K562 (cell line): Measurements from ENCODE around the gene GRHPR. TPM values are rescaled to one million over a fixed set of nuclear protein-coding genes. Genes with fewer than 3 reads are reported as not detected.

Experiments used
- ATF7 ChIP-seq: fragments of 450-650 bp; IDR thresholded peaks from 2 replicates; pipeline ENCODE4 v1.7.1; 2014; ENCODE audit warnings: mild to moderate bottlenecking, moderate library complexity
- BCOR ChIP-seq: fragments of 450-650 bp; IDR thresholded peaks from 2 replicates; pipeline ENCODE4 v1.6.1; 2016
- GATA2 ChIP-seq: sonication (generic); formaldehyde crosslinking; IDR thresholded peaks from 2 replicates; pipeline ENCODE4 v1.4.0; 2020; ENCODE audit warnings: mild to moderate bottlenecking, missing genetic modification reagents
- HOXB6 ChIP-seq: fragments of 250-450 bp; sonication (Bioruptor Pico); IDR thresholded peaks from 2 replicates; pipeline ENCODE4 v1.5.1; 2022; ENCODE audit warnings: mild to moderate bottlenecking, borderline replicate concordance
- L3MBTL2 ChIP-seq: fragments of 450-650 bp; IDR thresholded peaks from 2 replicates; pipeline ENCODE4 v1.6.1; 2016; ENCODE audit warnings: mild to moderate bottlenecking, moderate library complexity
- NFE2 ChIP-seq: IDR thresholded peaks from 2 replicates; pipeline ENCODE4 v1.6.1; 2014; ENCODE audit warnings: antibody characterized with exemption, low read depth
- SMARCB1 ChIP-seq: IDR thresholded peaks from 2 replicates; pipeline ENCODE4 v1.6.1; 2011; ENCODE audit warnings: improper control_type of control experiment, low read depth; ENCODE audit not compliant: insufficient read length
- TAF9B ChIP-seq: fragments of 450-650 bp; IDR thresholded peaks from 2 replicates; pipeline ENCODE4 v1.6.1; 2018; ENCODE audit warnings: mild to moderate bottlenecking; ENCODE audit not compliant: partially characterized antibody
- polyA plus RNA-seq, 8 experiments: library from polyadenylated mRNA; depleted of rRNA in 4 of 8; stranded (reverse) in 5 of 8; unstranded in 3 of 8; fragments of >200 nt; fragmentation: Nextera tagmentation in 2 of 8; fragmentation: Illumina TruSeq in 1 of 8; extraction: Ambion mirVana in 2 of 8; extraction: Trizol in 1 of 8; gene quantifications; 2 replicates each; pipeline versions ENCODE4 v1.2.1 to v1.2.3, GENCODE V29; 2011 to 2014; ENCODE audit warnings: inconsistent platforms in 1 of 8, missing spikeins in 1 of 8
- total RNA-seq, 7 experiments: library from RNA; depleted of rRNA in 6 of 7; stranded (reverse); fragments of >200 nt in 6 of 7; fragmentation: Illumina TruSeq in 2 of 7; extraction: Trizol in 2 of 7; gene quantifications; 2 replicates each; pipeline versions ENCODE4 v1.2.1 to v1.2.3, GENCODE V29; 2011 to 2021; ENCODE audit warnings: low replicate concordance in 1 of 7
- TF ChIP-seq, protein P1 (sequence below), 2 experiments: fragments of 450-650 bp in 1 of 2; sonication (generic) in 1 of 2; formaldehyde crosslinking; conservative IDR thresholded peaks; 2 replicates each; pipeline versions ENCODE4 v1.4.0 to v1.8.1; 2020 to 2022; ENCODE audit warnings: mild to moderate bottlenecking in 1 of 2, missing genetic modification reagents in 1 of 2
- TF ChIP-seq, protein P2 (sequence below): sonication (generic); formaldehyde crosslinking; IDR thresholded peaks from 2 replicates; pipeline ENCODE4 v1.8.1; 2023; ENCODE audit warnings: mild to moderate bottlenecking, missing genetic modification reagents, moderate library complexity
- TF ChIP-seq, protein P3 (sequence below): fragments of 250-450 bp; sonication (Bioruptor Pico); IDR thresholded peaks from 2 replicates; pipeline ENCODE4 v1.6.1; 2021; ENCODE audit warnings: mild to moderate bottlenecking
- TF ChIP-seq, protein P4 (sequence below), 2 experiments: fragments of 150-350 bp in 1 of 2; IDR thresholded peaks; 2 replicates each; pipeline ENCODE4 v1.6.1; 2012 to 2016; ENCODE audit warnings: low read depth in 2 of 2, low read length in 2 of 2, mild to moderate bottlenecking in 1 of 2, moderate library complexity in 1 of 2

Gene GRHPR
- total and polyA plus RNA-seq, 9 of the 15 experiments (the other 6 are each of a cell fraction or from before 2014, with no cell fraction given) = 38.9 to 144 (median 120) TPM

DNA sequence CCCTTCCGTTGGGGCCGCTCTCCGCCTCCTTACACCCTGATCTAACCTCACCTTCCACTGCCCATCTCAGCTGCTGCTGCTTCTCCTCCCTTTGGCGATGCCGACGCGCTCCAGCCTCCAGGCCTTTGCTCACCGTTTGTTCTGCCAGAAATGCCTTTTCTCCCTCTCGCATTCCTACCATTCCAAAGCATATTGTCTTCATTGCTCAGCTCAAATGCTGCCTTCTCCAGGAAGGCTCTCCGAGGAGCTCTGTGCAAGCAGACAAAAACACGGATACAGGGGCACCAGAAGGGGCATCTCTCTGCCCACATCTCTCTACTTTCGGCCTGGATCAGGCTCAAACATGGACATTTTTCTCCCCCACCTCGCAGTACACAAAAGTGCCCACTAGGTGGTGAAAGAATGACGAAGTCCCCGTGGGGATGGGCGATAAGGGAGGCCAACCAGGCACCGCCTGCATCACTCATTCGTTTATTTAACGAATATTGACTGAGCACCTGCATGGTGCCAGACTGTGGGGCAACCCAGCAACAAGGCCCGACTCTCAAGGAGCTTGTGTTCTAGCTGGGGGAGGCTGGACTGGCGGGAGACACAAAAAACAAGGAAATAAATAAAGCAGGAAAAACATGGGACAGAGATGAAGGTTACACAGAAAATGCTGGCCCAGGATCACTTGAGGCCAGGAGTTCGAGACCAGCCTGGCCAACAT lies 7.3 kb upstream of the GRHPR start (continued):
- TF ChIP-seq HOXB6 (CRISPR knock-in tag) = no peak
- peak; percentile 70 for TF ChIP-seq ATF7
- no peak for TF ChIP-seq SMARCB1
- TF ChIP-seq, protein P1, sequence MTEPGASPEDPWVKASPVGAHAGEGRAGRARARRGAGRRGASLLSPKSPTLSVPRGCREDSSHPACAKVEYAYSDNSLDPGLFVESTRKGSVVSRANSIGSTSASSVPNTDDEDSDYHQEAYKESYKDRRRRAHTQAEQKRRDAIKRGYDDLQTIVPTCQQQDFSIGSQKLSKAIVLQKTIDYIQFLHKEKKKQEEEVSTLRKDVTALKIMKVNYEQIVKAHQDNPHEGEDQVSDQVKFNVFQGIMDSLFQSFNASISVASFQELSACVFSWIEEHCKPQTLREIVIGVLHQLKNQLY (CRISPR knock-in tag; conservative IDR thresholded peaks at IDR 0.05) = no peak
- no peak for TF ChIP-seq TAF9B
- TF ChIP-seq, protein P2, sequence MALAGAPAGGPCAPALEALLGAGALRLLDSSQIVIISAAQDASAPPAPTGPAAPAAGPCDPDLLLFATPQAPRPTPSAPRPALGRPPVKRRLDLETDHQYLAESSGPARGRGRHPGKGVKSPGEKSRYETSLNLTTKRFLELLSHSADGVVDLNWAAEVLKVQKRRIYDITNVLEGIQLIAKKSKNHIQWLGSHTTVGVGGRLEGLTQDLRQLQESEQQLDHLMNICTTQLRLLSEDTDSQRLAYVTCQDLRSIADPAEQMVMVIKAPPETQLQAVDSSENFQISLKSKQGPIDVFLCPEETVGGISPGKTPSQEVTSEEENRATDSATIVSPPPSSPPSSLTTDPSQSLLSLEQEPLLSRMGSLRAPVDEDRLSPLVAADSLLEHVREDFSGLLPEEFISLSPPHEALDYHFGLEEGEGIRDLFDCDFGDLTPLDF = no peak
- peak; percentile 62; the same call in 1 of the 2 replicates for TF ChIP-seq GATA2
- TF ChIP-seq, protein P3, sequence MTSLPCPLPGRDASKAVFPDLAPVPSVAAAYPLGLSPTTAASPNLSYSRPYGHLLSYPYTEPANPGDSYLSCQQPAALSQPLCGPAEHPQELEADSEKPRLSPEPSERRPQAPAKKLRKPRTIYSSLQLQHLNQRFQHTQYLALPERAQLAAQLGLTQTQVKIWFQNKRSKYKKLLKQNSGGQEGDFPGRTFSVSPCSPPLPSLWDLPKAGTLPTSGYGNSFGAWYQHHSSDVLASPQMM (CRISPR knock-in tag) = no peak
- 0 out of 2 replicates have a peak, but pooled peaks have one; percentile 17 for TF ChIP-seq NFE2
- TF ChIP-seq L3MBTL2 = 0 out of 2 replicates have a peak, but pooled peaks have one; percentile 23
- peak; percentile 52 for TF ChIP-seq BCOR
- TF ChIP-seq, protein P4, sequence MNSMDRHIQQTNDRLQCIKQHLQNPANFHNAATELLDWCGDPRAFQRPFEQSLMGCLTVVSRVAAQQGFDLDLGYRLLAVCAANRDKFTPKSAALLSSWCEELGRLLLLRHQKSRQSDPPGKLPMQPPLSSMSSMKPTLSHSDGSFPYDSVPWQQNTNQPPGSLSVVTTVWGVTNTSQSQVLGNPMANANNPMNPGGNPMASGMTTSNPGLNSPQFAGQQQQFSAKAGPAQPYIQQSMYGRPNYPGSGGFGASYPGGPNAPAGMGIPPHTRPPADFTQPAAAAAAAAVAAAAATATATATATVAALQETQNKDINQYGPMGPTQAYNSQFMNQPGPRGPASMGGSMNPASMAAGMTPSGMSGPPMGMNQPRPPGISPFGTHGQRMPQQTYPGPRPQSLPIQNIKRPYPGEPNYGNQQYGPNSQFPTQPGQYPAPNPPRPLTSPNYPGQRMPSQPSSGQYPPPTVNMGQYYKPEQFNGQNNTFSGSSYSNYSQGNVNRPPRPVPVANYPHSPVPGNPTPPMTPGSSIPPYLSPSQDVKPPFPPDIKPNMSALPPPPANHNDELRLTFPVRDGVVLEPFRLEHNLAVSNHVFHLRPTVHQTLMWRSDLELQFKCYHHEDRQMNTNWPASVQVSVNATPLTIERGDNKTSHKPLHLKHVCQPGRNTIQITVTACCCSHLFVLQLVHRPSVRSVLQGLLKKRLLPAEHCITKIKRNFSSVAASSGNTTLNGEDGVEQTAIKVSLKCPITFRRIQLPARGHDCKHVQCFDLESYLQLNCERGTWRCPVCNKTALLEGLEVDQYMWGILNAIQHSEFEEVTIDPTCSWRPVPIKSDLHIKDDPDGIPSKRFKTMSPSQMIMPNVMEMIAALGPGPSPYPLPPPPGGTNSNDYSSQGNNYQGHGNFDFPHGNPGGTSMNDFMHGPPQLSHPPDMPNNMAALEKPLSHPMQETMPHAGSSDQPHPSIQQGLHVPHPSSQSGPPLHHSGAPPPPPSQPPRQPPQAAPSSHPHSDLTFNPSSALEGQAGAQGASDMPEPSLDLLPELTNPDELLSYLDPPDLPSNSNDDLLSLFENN (IDR thresholded peaks at IDR 0.05; ENCODE audit: low read depth in 2 of 2, low read length in 2 of 2) = 0 out of 4 replicates have a peak, but pooled peaks of 1 of the 2 experiments have one; percentile 17
